Stimulated activated CD8-positive, alpha-beta memory T cell treated with anti-CD3 and anti-CD28 coated beads, Interleukin-7, amount 100 ng/mL, for 48 hours (primary cell): Measurements from ENCODE around the gene UCN2.
"Not testable (repeated sequence)": the region's sequence is repeated elsewhere in the genome, so short reads cannot be mapped to it uniquely, and the experiment has no call there.

ENCODE experiments used
- DNase-seq, 2 donors: peaks; one replicate each; pipeline ENCODE4 v3.0.0-alpha.2; 2020; ENCODE audit warnings: low read depth in 1 of 2; ENCODE audit errors: extremely low read depth in 1 of 2

UCN2 gene

GRCh38 chr3:48543271-48543866, 20.2 kb downstream of the UCN2 start:
- DNase-seq = no peak

- no peak for DNase-seq
Observed at GRCh38 chr3:48538451-48538850, 25.1 kb downstream of the UCN2 start.

GRCh38 chr3:48536785-48537184, 26.8 kb downstream of the UCN2 start:
- no peak for DNase-seq

- no peak for DNase-seq
Observed at GRCh38 chr3:48536116-48536515, 27.5 kb downstream of the UCN2 start.

GRCh38 chr3:48535578-48535977, 28.0 kb downstream of the UCN2 start:
- DNase-seq = no peak

- no peak for DNase-seq
Observed at GRCh38 chr3:48532977-48533337, 30.6 kb downstream of the UCN2 start.

- no peak for DNase-seq
Observed at GRCh38 chr3:48532271-48532976, 31.2 kb downstream of the UCN2 start.

GRCh38 chr3:48530701-48531100, 32.9 kb downstream of the UCN2 start:
- DNase-seq = not testable (repeated sequence)

GRCh38 chr3:48528754-48529153, 34.8 kb downstream of the UCN2 start:
- no peak for DNase-seq

GRCh38 chr3:48528048-48528447, 35.5 kb downstream of the UCN2 start:
- DNase-seq = no peak

GRCh38 chr3:48524970-48525369, 38.6 kb downstream of the UCN2 start:
- no peak for DNase-seq

- DNase-seq = no peak
Observed at GRCh38 chr3:48521635-48522034, 41.9 kb downstream of the UCN2 start.

- DNase-seq = no peak
Observed at GRCh38 chr3:48519277-48519643, 44.3 kb downstream of the UCN2 start.

- DNase-seq = no peak
Observed at GRCh38 chr3:48518638-48519276, 44.8 kb downstream of the UCN2 start.

GRCh38 chr3:48518069-48518468, 45.5 kb downstream of the UCN2 start:
- DNase-seq = no peak

- DNase-seq = no peak
Observed at GRCh38 chr3:48516571-48516970, 47.0 kb downstream of the UCN2 start.

- peak in 1 of 2 donors; percentile 12 for DNase-seq
Observed at GRCh38 chr3:48514431-48515227, 49.0 kb downstream of the UCN2 start.
